HG03196 (cell line): ENCODE results near the gene HS6ST2.
"Not testable (repeated sequence)": the region's sequence is repeated elsewhere in the genome, so short reads cannot be mapped to it uniquely, and the experiment has no call there.

Experiments
- ATAC-seq: cut with Tn5 transposase; IDR thresholded peaks from one replicate; pipeline ENCODE4 v1.9.1; 2021; ENCODE audit not compliant: unreplicated experiment

HS6ST2 gene

DNA sequence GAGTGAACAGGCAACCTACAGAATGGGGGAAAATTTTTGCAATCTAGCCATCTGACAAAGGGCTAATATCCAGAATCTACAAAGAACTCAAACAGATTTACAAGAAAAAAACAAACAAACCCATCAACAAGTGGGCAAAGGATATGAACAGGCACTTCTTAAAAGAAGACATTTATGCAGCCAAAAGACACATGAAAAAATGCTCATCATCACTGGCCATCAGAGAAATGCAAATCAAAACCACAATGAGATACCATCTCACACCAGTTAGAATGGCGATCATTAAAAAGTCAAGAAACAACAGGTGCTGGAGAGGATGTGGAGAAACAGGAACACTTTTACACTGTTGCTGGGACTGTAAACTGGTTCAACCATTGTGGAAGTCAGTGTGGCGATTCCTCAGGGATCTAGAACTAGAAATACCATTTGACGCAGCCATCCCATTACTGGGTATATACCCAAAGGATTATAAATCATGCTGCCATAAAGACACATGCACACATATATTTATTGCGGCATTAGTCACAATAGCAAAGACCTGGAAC is 13.3 kb downstream of the HS6ST2 start:
- not testable (repeated sequence) for ATAC-seq

DNA sequence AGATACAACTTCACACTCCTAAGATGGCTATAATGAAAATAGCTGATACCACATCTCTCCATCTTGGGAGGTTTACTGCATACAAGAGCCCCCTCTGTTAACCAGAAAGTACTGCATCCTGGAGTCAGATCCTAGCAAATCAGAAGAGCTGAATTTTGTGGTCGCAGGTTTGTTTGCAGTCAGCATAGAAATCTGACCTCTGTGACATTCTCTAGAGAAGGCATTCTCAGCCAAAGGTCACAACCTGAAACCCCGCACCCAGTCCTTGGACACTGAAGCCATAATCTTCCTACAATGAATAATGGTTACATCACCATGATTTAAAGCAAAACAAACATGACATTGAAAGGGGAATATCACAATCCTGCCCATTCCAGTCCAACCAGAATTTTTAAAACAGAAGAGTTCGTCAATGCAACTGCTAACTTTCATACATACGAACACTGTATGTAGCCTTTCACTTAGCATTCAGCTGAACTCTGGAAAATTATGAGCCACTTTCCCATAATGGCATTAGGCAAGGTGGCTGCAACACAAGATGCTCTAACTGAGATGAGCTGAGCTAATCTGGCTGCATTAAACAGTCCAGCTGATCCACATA is 17.6 kb downstream of the HS6ST2 start:
- no peak for ATAC-seq

DNA sequence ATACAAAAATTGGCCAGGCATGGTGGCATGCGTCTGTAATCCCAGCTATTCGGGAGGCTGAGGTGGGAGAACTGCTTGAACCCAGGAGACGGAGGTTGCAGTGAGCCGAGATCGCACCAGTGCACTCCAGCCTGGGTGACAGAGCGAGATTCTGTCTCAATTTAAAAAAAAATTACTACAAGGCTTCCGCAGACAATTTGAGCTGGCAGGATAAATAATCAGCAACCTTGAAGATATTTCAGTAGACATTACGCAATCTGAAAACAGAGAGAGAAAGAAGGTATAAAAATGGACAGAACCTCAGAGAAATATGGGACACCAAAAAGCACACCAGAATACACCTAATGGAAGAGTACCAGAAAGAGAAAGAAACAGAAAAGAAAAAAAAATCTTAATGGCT is 25.3 kb downstream of the HS6ST2 start:
- ATAC-seq = no peak

GRCh38 chrX:132924426-132924825 is 34.0 kb downstream of the HS6ST2 start:
- ATAC-seq = no peak

DNA sequence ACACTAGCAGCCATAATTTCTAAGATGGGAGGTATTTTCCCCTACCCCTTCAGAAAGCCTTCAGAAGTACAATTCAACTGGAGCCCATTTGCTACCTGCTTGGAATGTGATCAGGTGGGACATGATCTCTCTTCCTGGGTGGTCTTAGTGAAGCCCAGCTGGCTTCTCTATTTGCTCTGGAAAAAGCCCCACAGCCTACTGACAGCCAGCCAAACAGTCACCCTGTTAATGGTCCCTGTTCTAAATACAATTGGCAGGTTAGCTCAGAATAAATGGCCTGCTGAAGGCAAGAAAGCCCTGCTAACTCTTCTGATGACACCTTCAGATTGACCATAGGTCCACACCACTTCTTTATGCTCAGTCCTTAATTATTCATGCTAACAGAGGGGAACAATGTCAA is 39.9 kb downstream of the HS6ST2 start:
- no peak for ATAC-seq

GRCh38 chrX:132916349-132916748 is 42.1 kb downstream of the HS6ST2 start:
- no peak for ATAC-seq

DNA sequence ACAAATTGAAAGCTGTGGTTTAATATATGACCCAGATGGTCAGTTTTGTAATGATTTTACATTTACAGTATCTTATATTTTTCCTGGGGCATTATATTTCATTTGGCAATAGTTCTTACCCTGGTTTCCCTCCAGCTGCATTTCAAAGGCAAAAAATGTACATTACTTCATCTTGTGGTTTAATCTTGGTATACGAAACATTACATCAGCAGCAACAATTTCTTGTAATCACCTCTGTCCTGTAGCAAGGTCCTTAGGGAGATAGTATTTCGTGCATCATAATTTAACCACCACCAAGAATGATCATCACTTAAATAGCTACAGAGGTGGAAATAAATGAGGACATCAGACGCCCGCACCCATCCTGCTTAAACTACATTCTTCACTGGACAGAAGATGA is 48.8 kb downstream of the HS6ST2 start:
- no peak for ATAC-seq

- no peak for ATAC-seq
Observed at GRCh38 chrX:132908891-132909290, 49.5 kb downstream of the HS6ST2 start.

- ATAC-seq = no peak
Observed at GRCh38 chrX:132900633-132901293, 57.7 kb downstream of the HS6ST2 start.

DNA sequence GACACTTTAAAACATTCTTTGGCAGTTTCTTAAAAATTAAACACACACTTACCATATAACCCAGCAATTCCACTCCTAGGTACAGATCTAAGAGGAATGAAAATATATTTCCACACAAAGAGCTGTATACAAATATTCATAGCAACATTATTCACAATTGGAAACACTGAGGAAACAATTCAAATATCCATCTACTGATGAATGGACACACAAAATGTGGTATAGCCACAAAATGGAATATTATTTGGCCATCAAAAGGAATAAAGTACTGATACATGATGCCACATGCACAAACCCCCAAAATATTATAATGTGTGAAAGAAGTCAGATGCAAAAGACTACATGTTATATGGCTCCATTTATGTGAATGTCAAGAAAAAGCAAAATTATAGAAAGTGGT is 70.9 kb downstream of the HS6ST2 start:
- no peak for ATAC-seq

- ATAC-seq = no peak
Observed at GRCh38 chrX:132883358-132883915, 75.0 kb downstream of the HS6ST2 start.

DNA sequence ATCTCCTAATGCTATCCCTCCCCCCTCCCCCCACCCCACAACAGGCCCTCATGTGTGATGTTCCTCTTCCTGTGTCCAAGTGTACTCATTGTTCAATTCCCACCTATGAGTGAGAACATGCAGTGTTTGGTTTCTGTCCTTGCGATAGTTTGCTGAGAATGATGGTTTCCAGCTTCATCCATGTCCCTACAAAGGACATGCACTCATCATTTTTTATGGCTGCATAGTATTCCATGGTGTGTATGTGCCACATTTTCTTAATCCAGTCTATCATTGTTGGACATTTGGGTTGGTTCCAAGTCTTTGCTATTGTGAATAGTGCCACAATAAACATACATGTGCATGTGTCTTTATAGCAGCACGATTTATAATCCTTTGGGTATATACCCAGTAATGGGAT is 77.7 kb downstream of the HS6ST2 start:
- not testable (repeated sequence) for ATAC-seq

- no peak for ATAC-seq
Observed at GRCh38 chrX:132877954-132878536, 80.4 kb downstream of the HS6ST2 start.

GRCh38 chrX:132876523-132877338 is 81.7 kb downstream of the HS6ST2 start:
- no peak for ATAC-seq

DNA sequence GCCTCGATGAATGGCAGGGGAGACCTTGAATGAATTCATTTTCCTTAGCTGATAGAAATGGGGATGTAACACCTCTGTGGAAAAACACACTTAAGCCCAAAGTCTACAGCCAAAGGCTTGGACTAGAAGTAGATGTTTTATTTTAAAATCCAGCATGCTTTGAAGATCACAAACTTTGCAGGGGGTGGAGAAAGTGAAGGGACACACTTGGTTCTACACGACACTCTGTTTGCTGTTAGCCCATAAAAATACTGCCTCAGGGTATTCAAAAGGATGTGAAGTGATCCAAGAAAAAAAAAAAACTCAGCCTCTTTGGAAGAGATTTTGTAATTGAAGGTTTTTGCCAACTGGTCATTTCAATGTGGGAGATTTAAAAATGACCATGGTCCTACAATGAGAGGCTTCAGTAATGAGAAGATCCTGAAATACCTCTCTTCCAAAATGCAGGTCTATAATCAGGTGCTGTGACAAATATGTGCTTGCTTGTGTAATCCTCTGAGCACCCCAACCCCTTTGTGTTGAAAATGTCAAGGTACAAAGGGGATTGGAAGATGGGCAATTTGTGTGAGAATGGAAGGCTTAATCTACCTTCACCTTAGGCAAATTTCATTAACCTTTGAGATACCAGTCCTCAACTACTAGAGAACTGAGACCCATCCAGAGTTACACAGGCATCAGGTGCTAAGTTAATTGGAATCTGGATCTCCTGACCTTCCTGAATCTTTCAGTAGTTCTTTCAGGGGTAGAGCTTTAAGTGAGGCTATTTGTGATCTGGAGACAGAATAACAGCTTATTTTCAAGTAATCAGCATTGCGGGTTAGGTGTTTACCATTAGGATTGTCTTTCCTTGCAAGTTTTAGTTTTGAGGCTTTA is 82.5 kb downstream of the HS6ST2 start:
- ATAC-seq = no peak

- ATAC-seq = no peak
Observed at GRCh38 chrX:132862562-132862961, 95.9 kb downstream of the HS6ST2 start.

- no peak for ATAC-seq
Observed at GRCh38 chrX:132861076-132861475, 97.4 kb downstream of the HS6ST2 start.

DNA sequence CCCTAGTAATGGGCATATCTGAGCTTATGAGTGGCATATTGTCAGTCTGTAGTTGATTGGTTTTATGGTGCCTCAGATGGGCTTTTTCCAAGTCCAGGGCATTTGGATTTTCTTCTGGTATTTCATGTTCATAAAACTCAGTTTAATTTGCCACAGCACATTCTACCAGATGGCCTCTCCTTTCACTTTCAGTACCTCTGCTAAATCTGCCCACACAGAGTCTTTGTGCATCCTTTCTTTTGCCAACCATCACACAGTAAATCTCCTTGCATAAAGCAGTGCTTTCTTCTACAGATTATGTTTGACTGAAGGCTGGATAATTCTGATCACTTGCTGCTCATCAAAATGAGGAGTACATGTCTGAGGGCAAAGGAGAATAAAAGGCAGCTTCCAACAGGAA is 98.2 kb downstream of the HS6ST2 start:
- ATAC-seq = no peak

- ATAC-seq = no peak
Observed at GRCh38 chrX:132858018-132858417, 100.4 kb downstream of the HS6ST2 start.

DNA sequence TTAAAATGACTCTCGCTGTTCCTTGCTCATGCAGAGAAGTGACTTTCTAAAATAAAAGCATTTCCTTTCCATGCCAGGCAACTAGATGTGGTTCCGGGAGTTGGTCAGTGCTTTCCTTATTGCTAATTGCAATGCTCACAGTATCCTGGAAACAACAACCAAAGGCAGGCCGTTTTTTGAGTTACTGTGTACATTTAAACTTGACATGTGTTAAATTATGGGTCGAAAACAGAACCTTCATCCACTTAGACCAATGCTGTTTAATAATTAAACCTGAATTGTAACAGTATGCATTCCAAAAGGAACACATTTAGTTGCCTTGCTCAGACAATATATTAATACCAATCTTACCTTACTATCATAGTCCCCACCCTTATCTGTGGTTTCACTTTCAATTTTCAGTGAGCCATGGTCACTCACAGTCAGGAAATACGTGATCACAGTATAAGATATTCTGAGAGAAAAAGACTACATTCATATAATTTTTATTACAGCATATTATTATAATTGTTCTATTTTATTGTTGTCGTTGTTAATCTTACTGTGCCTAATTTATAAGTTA is 102.6 kb downstream of the HS6ST2 start:
- no peak for ATAC-seq
